Effector memory CD8-positive, alpha-beta T cell (primary cell): ENCODE data around the gene MMD.
"Not testable (repeated sequence)": the region's sequence is repeated elsewhere in the genome, so short reads cannot be mapped to it uniquely, and the experiment has no call there.

Source experiments
- ATAC-seq: fragments of 150-1000 bp; cut with Tn5 transposase; replicated peaks from 2 replicates; pipeline ENCODE4 v1.10.0; 2021; ENCODE audit warnings: mild to moderate bottlenecking, moderate library complexity
- DNase-seq, 3 experiments: peaks; one replicate each; pipeline ENCODE4 v3.0.0; 2021
- H3K27ac Mint-ChIP-seq, 2 donors: one replicate each; pipeline ENCODE4 v1.8.0; 2022; ENCODE audit warnings: mild to moderate bottlenecking in 2 of 2, mixed read lengths in 2 of 2, moderate library complexity in 2 of 2
- H3K27me3 Mint-ChIP-seq, 2 donors: one replicate each; pipeline ENCODE4 v1.8.0; 2022; ENCODE audit warnings: mixed read lengths in 2 of 2
- H3K36me3 Mint-ChIP-seq: one replicate; pipeline ENCODE4 v1.8.0; 2022; ENCODE audit warnings: mild to moderate bottlenecking, moderate library complexity, mixed read lengths; ENCODE audit not compliant: insufficient read depth
- H3K4me1 Mint-ChIP-seq, 2 donors: one replicate each; pipeline ENCODE4 v1.8.0; 2022; ENCODE audit warnings: low read depth in 2 of 2, mixed read lengths in 2 of 2
- H3K4me3 Mint-ChIP-seq, 2 donors: one replicate each; pipeline ENCODE4 v1.8.0; 2022; ENCODE audit warnings: mild to moderate bottlenecking in 2 of 2, mixed read lengths in 2 of 2, moderate library complexity in 2 of 2
- H3K9me3 Mint-ChIP-seq, 2 donors: one replicate each; pipeline ENCODE4 v1.8.0; 2022; ENCODE audit warnings: mixed read lengths in 2 of 2

The MMD gene

DNA sequence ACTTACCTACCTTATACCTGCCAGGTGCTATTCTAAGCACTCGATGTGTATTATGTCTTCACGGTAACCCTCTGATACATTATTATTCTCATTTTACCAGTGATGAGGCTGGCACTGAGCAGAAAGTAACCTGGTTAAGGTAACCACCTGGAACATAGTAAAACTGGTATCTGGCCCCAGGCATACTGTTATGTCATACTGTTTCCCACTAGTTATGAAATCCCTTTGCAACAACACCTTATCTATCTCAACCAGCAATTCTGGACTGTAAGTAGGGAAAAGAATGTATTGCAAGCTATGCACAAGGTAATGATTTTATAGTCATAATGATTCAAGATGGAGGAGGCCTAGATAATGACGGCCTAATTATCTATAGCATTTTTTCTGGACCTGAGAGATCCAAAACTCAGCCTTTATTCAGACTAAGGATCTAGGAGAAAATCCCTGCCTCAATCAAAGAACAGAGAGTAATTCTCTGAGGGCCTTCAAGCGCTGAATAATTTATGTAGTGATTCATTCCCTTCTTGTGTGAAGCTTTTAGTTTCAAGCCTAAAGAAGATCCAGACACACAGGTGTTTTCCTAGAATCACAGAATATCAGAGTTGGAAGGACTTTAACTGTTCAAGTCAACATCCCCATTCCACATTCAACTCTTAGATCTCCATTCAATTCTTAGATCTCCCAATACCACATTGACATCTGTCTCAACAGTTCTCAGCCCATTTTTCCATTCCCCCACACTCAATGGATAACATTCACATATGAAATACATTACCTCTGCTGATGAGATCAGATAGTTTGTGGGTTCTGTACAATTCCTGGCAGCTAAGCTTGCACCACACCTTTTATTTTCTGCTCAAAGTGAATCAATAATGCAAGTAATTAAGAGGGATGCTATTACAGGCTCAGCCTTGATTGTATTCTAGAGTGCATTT, 14.9 kb upstream of the MMD start:
- Mint-ChIP-seq H3K9me3 (no peaks in the 10 kb centered on the region), H3K36me3 (no peaks in the 10 kb centered on the region), H3K27ac (no peak overlapping the region), H3K27me3 (peaks cover 12 to 44% of the 10 kb centered on the region in 2 donors), H3K4me1 (peaks cover 0 to 3% of the 10 kb centered on the region in 2 donors), H3K4me3 (no peak overlapping the region)
- ATAC-seq (no peak), DNase-seq (no peak)

DNA sequence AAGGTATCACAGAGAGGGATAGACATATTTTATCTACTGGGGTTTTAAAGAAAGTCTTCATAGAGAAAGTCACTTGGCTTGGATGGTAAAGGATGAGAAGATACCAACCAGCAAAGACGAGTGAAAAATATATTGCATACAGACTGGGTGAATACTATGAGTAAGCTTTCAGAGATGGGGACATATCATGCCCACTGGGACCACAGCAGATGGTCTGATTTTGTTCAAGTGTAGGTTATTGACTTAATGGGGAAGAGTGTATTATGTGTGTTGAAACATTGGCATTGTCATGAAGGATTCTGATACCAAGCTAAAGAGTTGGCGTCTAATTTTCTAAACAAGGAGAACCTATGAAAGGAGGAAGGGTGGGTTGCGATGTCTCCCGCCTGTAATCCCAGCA, 13.8 kb upstream of the MMD start:
- no peak for DNase-seq
- Mint-ChIP-seq H3K4me3 (no peak overlapping the region), H3K27me3 (peaks cover 12 to 44% of the 10 kb centered on the region in 2 donors), H3K4me1 (peaks cover 0 to 3% of the 10 kb centered on the region in 2 donors), H3K9me3 (no peaks in the 10 kb centered on the region), H3K27ac (no peak overlapping the region), H3K36me3 (no peaks in the 10 kb centered on the region)
- ATAC-seq = no peak

GRCh38 chr17:55434721-55435120, 13.1 kb upstream of the MMD start:
- Mint-ChIP-seq H3K4me1 (peaks cover 0 to 3% of the 10 kb centered on the region in 2 donors), H3K36me3 (no peaks in the 10 kb centered on the region), H3K27me3 (peaks cover 12 to 44% of the 10 kb centered on the region in 2 donors), H3K4me3 (no peak overlapping the region), H3K27ac (no peak overlapping the region), H3K9me3 (no peaks in the 10 kb centered on the region)
- ATAC-seq (no peak), DNase-seq (no peak)

DNA sequence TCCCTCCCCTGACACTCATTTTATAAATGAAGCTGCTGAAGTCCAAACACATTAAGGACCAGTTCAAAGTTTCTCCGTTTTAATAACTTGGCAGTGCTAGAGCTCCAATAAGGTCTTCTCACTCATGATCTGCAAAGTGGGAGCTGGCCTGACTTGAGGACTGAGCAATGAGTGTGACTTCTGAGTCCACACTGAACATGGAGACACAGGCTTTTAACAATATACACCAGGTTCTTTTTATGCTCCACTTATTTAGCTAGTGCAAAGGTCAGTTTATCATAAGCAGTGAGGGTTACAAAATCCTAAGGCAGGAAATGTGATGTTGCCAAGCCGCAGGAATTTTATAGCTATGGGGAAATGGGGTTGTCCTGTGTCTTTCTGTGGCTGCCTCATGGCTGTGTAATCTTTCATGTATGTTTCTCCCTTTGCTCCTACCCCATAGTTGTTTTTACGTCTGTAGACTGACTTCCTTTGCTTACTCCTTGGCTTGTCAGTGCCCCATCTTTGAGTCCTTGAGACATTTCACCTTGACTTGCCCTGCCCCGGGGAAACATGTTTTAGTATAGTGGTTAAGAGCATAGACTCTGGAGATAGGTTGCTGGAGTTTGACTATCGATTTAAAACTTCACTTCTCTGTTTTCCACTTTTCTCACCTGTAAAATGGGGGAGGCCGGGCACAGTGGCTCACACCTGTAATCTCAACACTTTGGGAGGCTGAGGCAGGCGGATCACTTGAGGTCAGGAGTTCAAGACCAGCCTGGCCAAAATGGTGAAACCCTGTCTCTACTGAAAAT, 12.2 kb upstream of the MMD start:
- no peaks in the 10 kb centered on the region for H3K9me3 Mint-ChIP-seq
- H3K27me3 Mint-ChIP-seq = peaks cover 12 to 44% of the 10 kb centered on the region in 2 donors
- peaks cover 0 to 3% of the 10 kb centered on the region in 2 donors for H3K4me1 Mint-ChIP-seq
- DNase-seq (no peak), ATAC-seq (no peak)
- H3K27ac Mint-ChIP-seq = no peak overlapping the region
- no peaks in the 10 kb centered on the region for H3K36me3 Mint-ChIP-seq
- H3K4me3 Mint-ChIP-seq = no peak overlapping the region

GRCh38 chr17:55433029-55433628, 11.5 kb upstream of the MMD start:
- Mint-ChIP-seq H3K27me3 (peaks cover 15 to 49% of the 10 kb centered on the region in 2 donors), H3K4me3 (no peak overlapping the region), H3K36me3 (no peaks in the 10 kb centered on the region), H3K9me3 (no peaks in the 10 kb centered on the region), H3K27ac (no peak overlapping the region), H3K4me1 (peaks cover 0 to 3% of the 10 kb centered on the region in 2 donors)
- ATAC-seq (no peak), DNase-seq (no peak)

DNA sequence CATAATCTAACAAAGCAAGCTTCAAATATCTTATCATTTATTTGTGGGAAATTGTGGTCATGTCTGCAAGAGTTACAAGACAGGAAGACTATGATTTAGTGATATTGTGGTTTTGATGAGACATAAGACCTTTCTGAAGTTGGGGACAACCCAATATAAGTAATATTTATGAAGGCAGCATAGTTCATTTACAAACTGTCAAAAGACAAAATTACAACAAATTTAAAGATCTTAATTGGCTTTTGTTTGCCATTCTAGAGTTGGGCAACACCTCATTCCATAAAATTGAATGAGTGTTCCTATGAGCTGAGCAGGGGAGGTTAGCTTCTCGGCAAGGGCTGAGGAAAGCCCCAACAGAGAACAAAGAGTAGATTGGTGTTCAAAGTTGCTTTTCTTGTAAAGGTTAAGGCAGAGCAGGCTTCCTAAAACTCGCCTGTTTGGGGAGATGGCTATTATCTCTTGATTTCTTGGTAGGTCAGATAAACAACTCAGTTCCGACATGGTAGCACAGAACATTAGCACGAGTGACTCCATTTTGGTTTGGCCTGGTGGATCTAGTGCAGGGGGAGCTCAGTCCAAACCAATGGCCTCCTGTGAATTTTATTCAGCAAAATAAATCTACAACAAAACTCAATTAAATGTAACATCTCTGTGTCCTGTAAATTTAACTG, 10.9 kb upstream of the MMD start:
- H3K9me3 Mint-ChIP-seq = no peaks in the 10 kb centered on the region
- H3K36me3 Mint-ChIP-seq = no peaks in the 10 kb centered on the region
- no peak for DNase-seq
- H3K27ac Mint-ChIP-seq = no peak overlapping the region
- H3K4me1 Mint-ChIP-seq = peaks cover 0 to 3% of the 10 kb centered on the region in 2 donors
- peaks cover 11 to 46% of the 10 kb centered on the region in 2 donors for H3K27me3 Mint-ChIP-seq
- no peak overlapping the region for H3K4me3 Mint-ChIP-seq
- no peak for ATAC-seq

GRCh38 chr17:55431914-55432313, 10.3 kb upstream of the MMD start:
- H3K27me3 Mint-ChIP-seq = peaks cover 9 to 43% of the 10 kb centered on the region in 2 donors
- H3K4me3 Mint-ChIP-seq, DNase-seq, H3K36me3 Mint-ChIP-seq, H3K27ac Mint-ChIP-seq, H3K9me3 Mint-ChIP-seq, ATAC-seq, H3K4me1 Mint-ChIP-seq: not testable (repeated sequence)

GRCh38 chr17:55430541-55431288, 9.1 kb upstream of the MMD start:
- no peaks in the 10 kb centered on the region for H3K9me3 Mint-ChIP-seq
- no peak overlapping the region for H3K4me3 Mint-ChIP-seq
- peaks cover 12 to 47% of the 10 kb centered on the region in 2 donors for H3K27me3 Mint-ChIP-seq
- ATAC-seq (no peak), DNase-seq (no peak)
- no peaks in the 10 kb centered on the region for H3K36me3 Mint-ChIP-seq
- peaks cover 0 to 3% of the 10 kb centered on the region in 2 donors for H3K4me1 Mint-ChIP-seq
- H3K27ac Mint-ChIP-seq = no peak overlapping the region

- Mint-ChIP-seq H3K27ac (no peak overlapping the region), H3K36me3 (no peaks in the 10 kb centered on the region), H3K9me3 (no peaks in the 10 kb centered on the region), H3K27me3 (peaks cover 37 to 45% of the 10 kb centered on the region in 2 donors), H3K4me1 (peaks cover 0 to 1% of the 10 kb centered on the region in 2 donors), H3K4me3 (no peak overlapping the region)
- ATAC-seq = no peak
- no peak for DNase-seq
Measured at GRCh38 chr17:55427587-55427882, 5.9 kb upstream of the MMD start.

GRCh38 chr17:55426851-55427586, 5.4 kb upstream of the MMD start:
- H3K27me3 Mint-ChIP-seq = peaks cover 37 to 42% of the 10 kb centered on the region in 2 donors
- H3K36me3 Mint-ChIP-seq = no peaks in the 10 kb centered on the region
- H3K4me1 Mint-ChIP-seq = peaks cover 0 to 1% of the 10 kb centered on the region in 2 donors
- no peaks in the 10 kb centered on the region for H3K9me3 Mint-ChIP-seq
- H3K4me3 Mint-ChIP-seq = no peak overlapping the region
- no peak for DNase-seq
- no peak overlapping the region for H3K27ac Mint-ChIP-seq
- no peak for ATAC-seq

- H3K4me3 Mint-ChIP-seq = no peak overlapping the region
- no peak for DNase-seq
- H3K27ac Mint-ChIP-seq = no peak overlapping the region
- H3K4me1 Mint-ChIP-seq = peaks cover 1 to 8% of the 10 kb centered on the region in 2 donors
- peaks cover 37 to 42% of the 10 kb centered on the region in 2 donors for H3K27me3 Mint-ChIP-seq
- no peaks in the 10 kb centered on the region for H3K9me3 Mint-ChIP-seq
- no peak for ATAC-seq
- H3K36me3 Mint-ChIP-seq = peaks cover 10% of the 10 kb centered on the region
Measured at GRCh38 chr17:55424893-55425540, 3.4 kb upstream of the MMD start.

DNA sequence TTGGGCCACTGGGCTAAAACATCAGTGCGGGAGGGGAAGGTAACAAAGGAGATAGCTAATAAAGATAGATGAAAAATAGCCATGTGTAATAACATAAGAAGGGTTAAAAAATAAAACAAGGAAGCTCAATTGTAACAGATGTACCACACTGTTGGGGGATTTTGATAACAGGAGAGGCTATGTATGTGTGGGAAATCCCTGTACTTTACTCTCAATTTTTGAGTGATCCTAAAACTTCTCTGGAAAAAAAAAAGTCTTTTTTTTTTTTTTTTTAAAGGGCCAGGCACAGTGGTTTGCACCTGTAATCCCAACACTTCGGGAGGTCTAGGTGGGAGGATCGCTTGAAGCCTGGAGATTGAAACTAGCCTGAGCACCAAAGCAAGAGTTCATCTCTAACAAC, 1.9 kb upstream of the MMD start:
- DNase-seq = no peak
- peaks cover 10% of the 10 kb centered on the region for H3K36me3 Mint-ChIP-seq
- peaks cover 15 to 22% of the 10 kb centered on the region in 2 donors for H3K4me1 Mint-ChIP-seq
- H3K9me3 Mint-ChIP-seq = no peaks in the 10 kb centered on the region
- no peak overlapping the region for H3K27ac Mint-ChIP-seq
- ATAC-seq = no peak
- H3K27me3 Mint-ChIP-seq = peaks cover 35 to 39% of the 10 kb centered on the region in 2 donors
- no peak overlapping the region for H3K4me3 Mint-ChIP-seq
